Endothelial cell of umbilical vein (primary cell): ENCODE data around the gene DNM2. TPM values are rescaled to one million over a fixed set of nuclear protein-coding genes. Genes with fewer than 3 reads are reported as not detected.

Experiments used
- BruUV-seq: library from RNA; stranded (reverse); fragments of 400-500 nt; replicated peaks from 2 replicates; lab custom pipeline; 2021; lab: Mats Ljungman, UMichigan
- CTCF ChIA-PET: fragments of 300-600, 350-600 bp; sonication (Branson Sonifier 250); formaldehyde crosslinking; loops from one replicate; lab custom pipeline; 2021; ENCODE audit warnings: antibody characterized with exemption, inconsistent platforms; lab: Charles Lee
- POLR2A ChIA-PET: fragments of 300-600, 350-600 bp; sonication (Branson Sonifier 250); formaldehyde crosslinking; loops from one replicate; lab custom pipeline; 2021; ENCODE audit warnings: antibody characterized with exemption, inconsistent platforms; lab: Charles Lee
- DNase-seq: peaks from one replicate; pipeline ENCODE4 v3.0.0-alpha.2; 2011; ENCODE audit warnings: low read depth, low spot score
- FAIRE-seq: peaks from 2 replicates; lab custom pipeline; 2011; peaks lifted over from hg19 to GRCh38; lab: Jason Lieb, UNC
- H2AFZ ChIP-seq: 2 replicates; pipeline ENCODE4 v1.6.0; 2012; ENCODE audit warnings: low read depth, low read length, control low read depth, inconsistent platforms
- H3K27ac ChIP-seq: 2 replicates; pipeline ENCODE4 v1.5.1; 2011; ENCODE audit warnings: low read depth, mild to moderate bottlenecking, control low read depth, low read length, moderate library complexity; ENCODE audit not compliant: insufficient read depth
- H3K27me3 ChIP-seq, 2 experiments: 2 replicates each; pipeline versions ENCODE4 v1.6.0 to v1.6.1; 2011; ENCODE audit warnings: low read length in 2 of 2, mixed read lengths in 1 of 2; ENCODE audit not compliant: control insufficient read depth in 2 of 2, insufficient read depth in 2 of 2
- H3K36me3 ChIP-seq, 2 experiments: 2 replicates in 1 of 2; 3 replicates in 1 of 2; pipeline ENCODE4 v1.5.1; 2011; ENCODE audit warnings: low read length in 2 of 2, mild to moderate bottlenecking in 1 of 2, moderate library complexity in 1 of 2; ENCODE audit not compliant: control insufficient read depth in 2 of 2, insufficient read depth in 2 of 2; ENCODE audit errors: extremely low read depth in 1 of 2
- H3K4me1 ChIP-seq: 3 replicates; pipeline ENCODE4 v1.5.1; 2011; ENCODE audit warnings: mild to moderate bottlenecking, low read length; ENCODE audit not compliant: control insufficient read depth, insufficient read depth; ENCODE audit errors: extremely low read depth
- H3K4me2 ChIP-seq: 2 replicates; pipeline ENCODE4 v1.6.1; 2011; ENCODE audit warnings: low read length, control low read depth, mixed read lengths; ENCODE audit not compliant: insufficient read depth
- H3K4me3 ChIP-seq, 3 experiments: fragments of 200-600 bp in 1 of 3; sonication (generic), shearing (Covaris generic) in 1 of 3; replicated peaks in 1 of 3; 2 replicates each; pipeline ENCODE4 v1.5.1; 2011 to 2016; ENCODE audit warnings: control low read depth in 3 of 3, low read length in 3 of 3, mild to moderate bottlenecking in 2 of 3, inconsistent platforms in 1 of 3, low read depth in 1 of 3, moderate library complexity in 1 of 3; ENCODE audit not compliant: insufficient read depth in 1 of 3
- H3K79me2 ChIP-seq: 2 replicates; pipeline ENCODE4 v1.6.0; 2012; ENCODE audit warnings: low read length, inconsistent platforms; ENCODE audit not compliant: control insufficient read depth, insufficient read depth
- H3K9ac ChIP-seq: replicated peaks from 2 replicates; pipeline ENCODE3; 2011; ENCODE audit warnings: low read length, control low read depth; ENCODE audit not compliant: insufficient read depth; ENCODE audit errors: extremely low read depth
- H3K9me1 ChIP-seq: replicated peaks from 3 replicates; pipeline ENCODE4 v1.6.0; 2011; ENCODE audit warnings: mild to moderate bottlenecking, low read length; ENCODE audit not compliant: control insufficient read depth, insufficient read depth; ENCODE audit errors: extremely low read depth
- H3K9me3 ChIP-seq: replicated peaks from 2 replicates; pipeline ENCODE4 v1.5.1; 2012; ENCODE audit warnings: low read length, inconsistent platforms; ENCODE audit not compliant: control insufficient read depth, insufficient read depth
- H4K20me1 ChIP-seq: replicated peaks from 2 replicates; pipeline ENCODE3; 2011; ENCODE audit warnings: mild to moderate bottlenecking, low read length; ENCODE audit not compliant: control insufficient read depth, insufficient read depth; ENCODE audit errors: extremely low read depth
- CTCF ChIP-seq, 2 donors: IDR thresholded peaks; 1 replicate in 1 of 2; 2 replicates in 1 of 2; pipeline ENCODE4 v1.5.1; 2011; ENCODE audit warnings: low read length in 2 of 2, mild to moderate bottlenecking in 2 of 2, moderate library complexity in 2 of 2, control low read depth in 1 of 2, inconsistent platforms in 1 of 2, low read depth in 1 of 2; ENCODE audit not compliant: insufficient read depth in 1 of 2; ENCODE audit errors: extremely low read depth in 1 of 2
- EZH2 ChIP-seq: IDR thresholded peaks from 2 replicates; pipeline ENCODE4 v1.6.1; 2012; ENCODE audit warnings: borderline replicate concordance, low read depth, mild to moderate bottlenecking, moderate library complexity, low read length, inconsistent platforms; ENCODE audit not compliant: severe bottlenecking
- FOS ChIP-seq: IDR thresholded peaks from 2 replicates; pipeline ENCODE4 v1.6.1; 2011; ENCODE audit warnings: mild to moderate bottlenecking, low read length, moderate library complexity, borderline replicate concordance; ENCODE audit not compliant: insufficient read depth
- GATA2 ChIP-seq: IDR thresholded peaks from 2 replicates; pipeline ENCODE4 v1.7.0; 2011; ENCODE audit warnings: low read depth, mild to moderate bottlenecking, moderate library complexity, mixed read lengths, low read length; ENCODE audit not compliant: insufficient read length, insufficient read depth
- JUN ChIP-seq: IDR thresholded peaks from 2 replicates; pipeline ENCODE4 v1.6.1; 2011; ENCODE audit warnings: borderline replicate concordance, low read depth; ENCODE audit not compliant: insufficient read length, insufficient read depth
- MAX ChIP-seq: IDR thresholded peaks from 2 replicates; pipeline ENCODE4 v1.6.1; 2011; ENCODE audit not compliant: insufficient read depth, insufficient read length
- MYC ChIP-seq: IDR thresholded peaks from one replicate; pipeline ENCODE4 v1.6.1; 2011; ENCODE audit warnings: mild to moderate bottlenecking, low read depth, low read length
- POLR2A ChIP-seq: IDR thresholded peaks from 2 replicates; pipeline ENCODE4 v1.6.1; 2012; ENCODE audit warnings: low read depth, mild to moderate bottlenecking, control low read depth, low read length
- POLR2AphosphoS5 ChIP-seq: IDR thresholded peaks from 2 replicates; pipeline ENCODE4 v1.6.1; 2012; ENCODE audit warnings: low read depth, mild to moderate bottlenecking, control low read depth, low read length, moderate library complexity; ENCODE audit not compliant: insufficient read depth
- dilution Hi-C: fragments of 300-500 bp; cut with MboI; formaldehyde crosslinking; loops from one replicate; pipeline ENCODE4 v1.15.0; 2019; ENCODE audit warnings: low sequenced_read_pairs; ENCODE audit not compliant: extremely low pct_ligation_motif_present
- intact Hi-C: fragments of 100-400 bp; cut with micrococcal nuclease; formaldehyde crosslinking; loops from one replicate; pipeline ENCODE4 v1.10.0; 2022
- polyA plus RNA-seq, 4 experiments: library from polyadenylated mRNA; depleted of rRNA in 3 of 4; stranded (reverse) in 3 of 4; unstranded in 1 of 4; fragments of >200 nt; gene quantifications; 2 replicates each; pipeline versions ENCODE4 v1.2.1 to v1.2.3, GENCODE V29; 2011 to 2012; ENCODE audit warnings: missing spikeins in 1 of 4
- total RNA-seq: library from RNA; stranded (reverse); gene quantifications from 2 replicates; pipeline ENCODE4 v1.2.3, GENCODE V29; 2021

Gene DNM2
- total and polyA plus RNA-seq, 2 donors (not counting 3 experiments of a cell fraction or from before 2014, with no cell fraction given), result 81.8 to 175 TPM

- peaks cover 32% of the 10 kb centered on the region for H3K79me2 ChIP-seq
- CTCF ChIA-PET, result interaction anchor here (0.7 to 1.0 kb wide), 2 partner anchors 20 to 45 kb away, joined by 3 read pairs; no protein-coding TSS in a partner anchor
- H3K9ac ChIP-seq, result no peak overlapping the region
- no TSS peak for BruUV-seq
- no peaks in the 10 kb centered on the region for H3K4me1 ChIP-seq
- peaks cover 2% of the 10 kb centered on the region in 2 experiments for H3K36me3 ChIP-seq
- no peak for TF ChIP-seq MAX
- no peak for TF ChIP-seq GATA2
- no peak for TF ChIP-seq POLR2AphosphoS5
- TF ChIP-seq MYC, result no peak
- TF ChIP-seq FOS, result no peak
- no peak for TF ChIP-seq POLR2A
- TF ChIP-seq EZH2, result no peak
- TF ChIP-seq CTCF (IDR thresholded peaks at IDR 0.05; ENCODE audit: extremely low read depth in 1 of 2, insufficient read depth in 1 of 2, low read depth in 1 of 2, low read length in 2 of 2), result no peak
- no peak for TF ChIP-seq JUN
- no peaks in the 10 kb centered on the region for H3K27me3 ChIP-seq
- intact Hi-C loops (no loop called here), dilution Hi-C loops (no loop called here)
- no peaks in the 10 kb centered on the region for H4K20me1 ChIP-seq
- no peaks in the 10 kb centered on the region for H3K9me3 ChIP-seq
- DNase-seq (no peak), FAIRE-seq (no peak)
- H3K4me3 ChIP-seq, result no peak overlapping the region
- POLR2A ChIA-PET, result no interaction called here
- H3K4me2 ChIP-seq, result no peak overlapping the region
- H3K9me1 ChIP-seq, result no peaks in the 10 kb centered on the region
- no peak overlapping the region for H2AFZ ChIP-seq
- no peak overlapping the region for H3K27ac ChIP-seq
Measured at GRCh38 chr19:10762656-10763055, 44.8 kb downstream of the DNM2 start.
